ENCODE data around the gene CD8A.

The CD8A gene

DNA sequence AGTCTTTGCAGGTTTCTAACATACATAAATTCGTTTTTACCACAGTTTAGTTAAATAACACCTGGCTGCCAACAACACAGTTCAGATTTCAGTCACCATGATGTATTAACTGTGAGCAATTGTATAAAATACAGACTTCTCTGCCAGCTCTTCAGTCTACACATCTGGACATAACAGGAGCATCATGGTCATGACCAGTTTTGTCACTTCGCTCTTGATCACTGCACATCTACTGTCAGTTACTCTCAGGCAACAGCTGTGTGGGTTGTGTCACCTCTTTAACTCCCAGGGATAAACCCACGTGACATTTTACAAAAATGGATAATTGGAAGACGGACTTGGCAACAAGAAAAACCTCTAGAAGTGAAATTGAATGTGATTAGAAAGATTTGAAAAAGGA is 30.3 kb downstream of the CD8A start:
- intact Hi-C loops (cut with DNase I; ENCODE audit: low total_unique reads): no loop called here

DNA sequence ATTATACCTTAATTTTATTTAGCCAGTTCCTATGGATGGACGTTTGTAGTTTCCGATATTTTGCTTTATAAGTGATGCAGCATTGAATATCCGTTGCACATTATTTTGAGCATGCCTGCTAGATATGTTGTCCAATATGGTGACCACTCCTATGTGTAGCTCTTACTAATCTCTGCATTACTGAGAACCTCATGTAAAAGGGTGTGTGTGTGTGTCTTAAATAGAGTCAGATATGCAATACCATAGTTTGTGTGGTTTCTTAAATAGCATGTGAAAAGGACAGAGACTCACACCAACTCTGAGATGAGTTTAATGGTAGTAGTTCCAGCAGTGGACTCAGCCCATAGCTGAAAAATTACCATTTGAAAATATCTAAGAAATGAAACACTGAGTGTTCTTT is 32.3 kb downstream of the CD8A start:
- Histone ChIP-seq H3K36me3 (peaks cover 11 to 29% (median 18%) of the 10 kb centered on the region in 3 donors), H3K4me1 (no peaks in the 10 kb centered on the region), H3K27me3 (no peaks in the 10 kb centered on the region), H3K27ac (no peak overlapping the region), H3K4me3 (no peak overlapping the region), H3K9me3 (no peaks in the 10 kb centered on the region)
- intact Hi-C loops (cut with DNase I; ENCODE audit: low total_unique reads): no loop called here
- DNase-seq: no peak
- TF ChIP-seq, protein P1, sequence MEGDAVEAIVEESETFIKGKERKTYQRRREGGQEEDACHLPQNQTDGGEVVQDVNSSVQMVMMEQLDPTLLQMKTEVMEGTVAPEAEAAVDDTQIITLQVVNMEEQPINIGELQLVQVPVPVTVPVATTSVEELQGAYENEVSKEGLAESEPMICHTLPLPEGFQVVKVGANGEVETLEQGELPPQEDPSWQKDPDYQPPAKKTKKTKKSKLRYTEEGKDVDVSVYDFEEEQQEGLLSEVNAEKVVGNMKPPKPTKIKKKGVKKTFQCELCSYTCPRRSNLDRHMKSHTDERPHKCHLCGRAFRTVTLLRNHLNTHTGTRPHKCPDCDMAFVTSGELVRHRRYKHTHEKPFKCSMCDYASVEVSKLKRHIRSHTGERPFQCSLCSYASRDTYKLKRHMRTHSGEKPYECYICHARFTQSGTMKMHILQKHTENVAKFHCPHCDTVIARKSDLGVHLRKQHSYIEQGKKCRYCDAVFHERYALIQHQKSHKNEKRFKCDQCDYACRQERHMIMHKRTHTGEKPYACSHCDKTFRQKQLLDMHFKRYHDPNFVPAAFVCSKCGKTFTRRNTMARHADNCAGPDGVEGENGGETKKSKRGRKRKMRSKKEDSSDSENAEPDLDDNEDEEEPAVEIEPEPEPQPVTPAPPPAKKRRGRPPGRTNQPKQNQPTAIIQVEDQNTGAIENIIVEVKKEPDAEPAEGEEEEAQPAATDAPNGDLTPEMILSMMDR (IDR thresholded peaks at IDR 0.05): no peak

More for the DNA sequence above, 30.3 kb downstream of the CD8A start:
- no peak for DNase-seq
- TF ChIP-seq, protein P1 (IDR thresholded peaks at IDR 0.05): no peak
- H3K27ac ChIP-seq: no peak overlapping the region
- no peaks in the 10 kb centered on the region for H3K4me1 ChIP-seq
- no peaks in the 10 kb centered on the region for H3K9me3 ChIP-seq
- peaks cover 0 to 17% (median 2%) of the 10 kb centered on the region in 3 donors for H3K36me3 ChIP-seq
- H3K27me3 ChIP-seq: no peaks in the 10 kb centered on the region
- no peak overlapping the region for H3K4me3 ChIP-seq

GRCh38 chr2:86753606-86754005 is 37.1 kb downstream of the CD8A start:
- Histone ChIP-seq H3K4me3 (no peak overlapping the region), H3K27ac (no peak overlapping the region), H3K27me3 (no peaks in the 10 kb centered on the region)

DNA sequence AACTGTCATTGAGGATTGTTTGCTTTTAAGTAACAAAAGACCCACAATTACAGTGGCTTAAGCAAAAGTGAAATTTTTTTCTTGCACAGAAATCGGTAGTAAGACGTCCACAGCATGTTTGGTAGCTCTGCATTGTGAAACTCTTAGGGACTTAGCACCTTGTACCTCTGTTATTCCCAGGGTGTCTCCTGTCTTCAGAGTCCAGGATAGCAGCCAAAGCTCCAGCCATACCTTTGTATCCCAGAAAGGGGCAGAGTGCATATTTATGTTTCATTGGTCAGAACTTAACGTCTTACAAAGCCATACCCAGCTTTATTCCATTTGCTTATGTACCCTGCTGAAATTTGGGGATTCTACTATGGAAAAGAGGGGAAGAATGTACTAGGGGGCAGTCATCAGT is 37.8 kb downstream of the CD8A start:
- H3K9me3 ChIP-seq: peaks cover 0 to 13% (median 11%) of the 10 kb centered on the region in 3 donors
- TF ChIP-seq, protein P1 (IDR thresholded peaks at IDR 0.05): no peak
- intact Hi-C loops (cut with DNase I; ENCODE audit: low total_unique reads): no loop called here
- peaks cover 18 to 27% (median 19%) of the 10 kb centered on the region in 3 donors for H3K36me3 ChIP-seq
- DNase-seq: no peak
- no peaks in the 10 kb centered on the region for H3K27me3 ChIP-seq
- H3K4me3 ChIP-seq: no peak overlapping the region
- H3K4me1 ChIP-seq: no peaks in the 10 kb centered on the region
- no peak overlapping the region for H3K27ac ChIP-seq

More at GRCh38 chr2:86753606-86754005, 37.1 kb downstream of the CD8A start:
- DNase-seq: no peak
- peaks cover 18 to 27% (median 19%) of the 10 kb centered on the region in 3 donors for H3K36me3 ChIP-seq
- H3K9me3 ChIP-seq: peaks cover 0 to 13% (median 11%) of the 10 kb centered on the region in 3 donors
- intact Hi-C loops (cut with DNase I; ENCODE audit: low total_unique reads): no loop called here
- TF ChIP-seq, protein P1 (IDR thresholded peaks at IDR 0.05): no peak
- no peaks in the 10 kb centered on the region for H3K4me1 ChIP-seq

GRCh38 chr2:86751778-86752177 is 38.9 kb downstream of the CD8A start:
- Histone ChIP-seq H3K27me3 (no peaks in the 10 kb centered on the region), H3K9me3 (peaks cover 0 to 13% (median 11%) of the 10 kb centered on the region in 3 donors), H3K4me1 (peaks cover 0 to 4% (median 0%) of the 10 kb centered on the region in 4 donors), H3K27ac (no peak overlapping the region), H3K36me3 (peaks cover 15 to 27% (median 18%) of the 10 kb centered on the region in 3 donors), H3K4me3 (no peak overlapping the region)
- no peak for DNase-seq
- intact Hi-C loops (cut with DNase I; ENCODE audit: low total_unique reads): no loop called here
- TF ChIP-seq, protein P1 (IDR thresholded peaks at IDR 0.05): no peak

Measured in tibial artery (tissue), 4 donors.